ENCODE measurements around the gene LRRC28. TPM values are rescaled to one million over a fixed set of nuclear protein-coding genes. Genes with fewer than 3 reads are reported as not detected.

The LRRC28 gene
- total and polyA plus RNA-seq, 12 donors, result 3.0 to 31.9 (median 22.5) TPM

- Histone ChIP-seq H3K9me3 (peaks cover 0 to 22% (median 18%) of the 10 kb centered on the region in 11 donors), H3K27me3 (no peaks in the 10 kb centered on the region), H3K4me1 (peaks cover 0 to 23% (median 18%) of the 10 kb centered on the region in 9 donors), H3K36me3 (peaks cover 0 to 16% (median 0%) of the 10 kb centered on the region in 9 donors), H3K27ac (no peak overlapping the region), H3K4me3 (no peak overlapping the region)
- WGBS, 2 donors, result 95 to 96% methylated on average over 5 of the region's 5 CpGs
- TF ChIP-seq, protein P1, sequence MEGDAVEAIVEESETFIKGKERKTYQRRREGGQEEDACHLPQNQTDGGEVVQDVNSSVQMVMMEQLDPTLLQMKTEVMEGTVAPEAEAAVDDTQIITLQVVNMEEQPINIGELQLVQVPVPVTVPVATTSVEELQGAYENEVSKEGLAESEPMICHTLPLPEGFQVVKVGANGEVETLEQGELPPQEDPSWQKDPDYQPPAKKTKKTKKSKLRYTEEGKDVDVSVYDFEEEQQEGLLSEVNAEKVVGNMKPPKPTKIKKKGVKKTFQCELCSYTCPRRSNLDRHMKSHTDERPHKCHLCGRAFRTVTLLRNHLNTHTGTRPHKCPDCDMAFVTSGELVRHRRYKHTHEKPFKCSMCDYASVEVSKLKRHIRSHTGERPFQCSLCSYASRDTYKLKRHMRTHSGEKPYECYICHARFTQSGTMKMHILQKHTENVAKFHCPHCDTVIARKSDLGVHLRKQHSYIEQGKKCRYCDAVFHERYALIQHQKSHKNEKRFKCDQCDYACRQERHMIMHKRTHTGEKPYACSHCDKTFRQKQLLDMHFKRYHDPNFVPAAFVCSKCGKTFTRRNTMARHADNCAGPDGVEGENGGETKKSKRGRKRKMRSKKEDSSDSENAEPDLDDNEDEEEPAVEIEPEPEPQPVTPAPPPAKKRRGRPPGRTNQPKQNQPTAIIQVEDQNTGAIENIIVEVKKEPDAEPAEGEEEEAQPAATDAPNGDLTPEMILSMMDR (IDR thresholded peaks at IDR 0.05), result no peak
- intact Hi-C loops (cut with DNase I), result no loop called here
- ATAC-seq (no peak), DNase-seq (no peak)
Measured at GRCh38 chr15:99310745-99311144, 59.5 kb downstream of the LRRC28 start.

- WGBS, 2 donors, result 97 to 98% methylated on average over 2 of the region's 2 CpGs
- intact Hi-C loops (cut with DNase I), result no loop called here
- H3K9me3 ChIP-seq, result peaks cover 0 to 22% (median 18%) of the 10 kb centered on the region in 11 donors
Measured at GRCh38 chr15:99312228-99312627, 60.9 kb downstream of the LRRC28 start.

DNA sequence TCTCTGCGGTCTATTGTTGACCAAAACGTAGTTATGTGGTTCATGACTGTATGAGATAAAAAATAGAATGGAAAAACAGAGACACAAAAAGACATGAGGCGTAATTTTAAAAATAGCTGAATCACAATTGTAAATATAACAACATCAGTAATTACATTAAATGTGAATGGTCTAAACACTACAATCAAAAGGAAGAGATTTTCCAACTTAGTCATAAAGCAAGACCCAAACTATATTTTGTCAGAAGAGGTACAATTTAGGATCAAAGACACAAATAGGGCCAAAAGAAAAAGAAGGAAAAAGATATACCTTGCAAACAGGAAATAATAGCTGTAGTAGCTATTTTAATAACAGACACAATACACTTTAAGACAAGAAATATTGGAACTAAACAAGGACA lies 61.5 kb downstream of the LRRC28 start:
- Histone ChIP-seq H3K4me3 (no peak overlapping the region), H3K9me3 (peaks cover 0 to 22% (median 18%) of the 10 kb centered on the region in 11 donors), H3K4me1 (peaks cover 0 to 4% (median 0%) of the 10 kb centered on the region in 9 donors), H3K27me3 (no peaks in the 10 kb centered on the region), H3K36me3 (peaks cover 0 to 16% (median 0%) of the 10 kb centered on the region in 9 donors), H3K27ac (no peak overlapping the region)
- DNase-seq (no peak), ATAC-seq (no peak)
- WGBS, 2 donors, result 97 to 99% methylated on average over 3 of the region's 3 CpGs
- TF ChIP-seq, protein P1 (IDR thresholded peaks at IDR 0.05), result no peak
- intact Hi-C loops (cut with DNase I), result no loop called here

More at GRCh38 chr15:99312228-99312627, 60.9 kb downstream of the LRRC28 start:
- TF ChIP-seq, protein P1 (IDR thresholded peaks at IDR 0.05), result no peak
- Histone ChIP-seq H3K4me3 (no peak overlapping the region), H3K27me3 (no peaks in the 10 kb centered on the region), H3K36me3 (peaks cover 0 to 16% (median 0%) of the 10 kb centered on the region in 9 donors), H3K4me1 (peaks cover 0 to 8% (median 4%) of the 10 kb centered on the region in 9 donors), H3K27ac (no peak overlapping the region)
- no peak for DNase-seq
- no peak for ATAC-seq

DNA sequence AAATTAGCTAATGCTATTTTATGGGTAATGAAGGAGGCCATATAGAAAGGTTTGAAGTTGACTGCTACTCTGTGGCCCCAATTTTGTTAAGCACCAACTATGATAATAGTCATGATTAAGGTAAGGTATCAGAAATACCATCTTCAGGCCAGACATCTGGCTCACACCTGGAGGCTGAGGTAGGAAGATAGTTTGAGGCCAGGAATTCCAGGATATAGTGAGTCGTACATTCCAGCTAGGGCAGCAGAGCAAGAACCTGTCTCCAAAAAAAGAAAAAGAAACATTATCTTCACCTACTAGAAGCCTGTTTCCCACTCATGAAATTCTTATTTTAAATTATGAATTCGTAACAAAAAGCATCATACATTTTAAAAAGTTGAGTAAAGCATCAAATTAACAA lies 64.4 kb downstream of the LRRC28 start:
- no peak overlapping the region for H3K27ac ChIP-seq
- DNase-seq (no peak), ATAC-seq (no peak)
- peaks cover 0 to 22% (median 18%) of the 10 kb centered on the region in 11 donors for H3K9me3 ChIP-seq
- no peaks in the 10 kb centered on the region for H3K27me3 ChIP-seq
- intact Hi-C loops (cut with DNase I), result no loop called here
- peaks cover 0 to 6% (median 0%) of the 10 kb centered on the region in 9 donors for H3K4me1 ChIP-seq
- peaks cover 0 to 16% (median 0%) of the 10 kb centered on the region in 9 donors for H3K36me3 ChIP-seq
- H3K4me3 ChIP-seq, result no peak overlapping the region
- 94 to 96% methylated on average over 2 of the region's 2 CpGs for WGBS, 2 donors
- TF ChIP-seq, protein P1 (IDR thresholded peaks at IDR 0.05), result no peak
